GM12801 (cell line): Measurements from ENCODE around the gene ZNF791.

Source experiments
- CTCF ChIP-seq: IDR thresholded peaks from one replicate; pipeline ENCODE4 v1.5.1; 2011; ENCODE audit warnings: control low read depth; ENCODE audit not compliant: insufficient read length; ENCODE audit errors: extremely low read depth

The ZNF791 gene

GRCh38 chr19:12641456-12641855 lies 30.7 kb downstream of the ZNF791 start:
- TF ChIP-seq CTCF: no peak

GRCh38 chr19:12642506-12642905 lies 31.8 kb downstream of the ZNF791 start:
- TF ChIP-seq CTCF: no peak

- TF ChIP-seq CTCF: no peak
Measured at GRCh38 chr19:12646551-12646950, 35.8 kb downstream of the ZNF791 start.

GRCh38 chr19:12647047-12647446 lies 36.3 kb downstream of the ZNF791 start:
- TF ChIP-seq CTCF: no peak

GRCh38 chr19:12647490-12648071 lies 36.9 kb downstream of the ZNF791 start:
- TF ChIP-seq CTCF: no peak

- TF ChIP-seq CTCF: no peak
Measured at GRCh38 chr19:12648088-12648487, 37.4 kb downstream of the ZNF791 start.

- TF ChIP-seq CTCF: no peak
Measured at GRCh38 chr19:12649941-12650340, 39.2 kb downstream of the ZNF791 start.
